Measurements from ENCODE around the gene RAD51B. TPM values are rescaled to one million over a fixed set of nuclear protein-coding genes. Genes with fewer than 3 reads are reported as not detected.

Gene RAD51B
- total and polyA plus RNA-seq, 9 of the 15 experiments (the other 6 are each of a cell fraction or from before 2014, with no cell fraction given) = 8.5 to 17.3 (median 11.3) TPM

DNA sequence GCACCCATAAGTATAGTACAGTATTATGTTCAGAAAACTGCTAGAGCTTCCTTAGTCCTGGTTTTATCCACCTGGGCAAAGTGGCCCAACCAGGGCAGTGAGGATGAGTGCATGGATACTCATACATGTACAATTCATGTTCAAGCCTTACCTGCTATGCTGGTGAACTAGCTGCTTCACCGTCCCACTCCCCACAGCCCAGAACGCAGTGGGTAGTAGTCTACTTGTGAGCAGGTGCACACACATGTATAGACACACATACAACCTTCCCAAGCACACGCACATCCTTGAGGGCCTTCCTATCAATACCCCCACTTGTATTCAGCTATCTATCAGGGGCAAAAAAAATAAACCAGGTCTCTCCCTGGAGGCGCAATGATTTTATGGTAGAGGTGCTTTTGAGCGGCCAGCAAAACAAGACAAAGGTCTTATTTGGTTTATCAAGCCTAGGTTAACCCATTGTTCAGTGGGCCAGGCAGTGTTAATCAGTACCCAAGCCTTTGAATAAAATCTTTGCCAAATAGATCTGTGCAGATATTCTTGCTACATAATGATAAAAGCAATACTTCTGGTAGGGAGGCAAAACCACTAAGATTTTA, 903.5 kb downstream of the RAD51B start:
- no peaks in the 10 kb centered on the region for H3K27me3 ChIP-seq (ENCODE audit: control insufficient read depth in 2 of 2, insufficient read depth in 2 of 2, low read length in 2 of 2)
- POLR2A ChIA-PET = interaction anchor here (0.6 to 0.9 kb wide), 2 partner anchors 70 to 119 kb away, joined by 3 read pairs; partner anchors contain the start of gene ZFP36L1
- H3K4me2 ChIP-seq (ENCODE audit: insufficient read depth, low read length) = no peak overlapping the region
- FAIRE-seq (no peak), DNase-seq (ENCODE audit: extremely low read depth in 1 of 4, low spot score in 3 of 4) (no peak), ATAC-seq (no peak)
- CTCF ChIA-PET (ENCODE audit: low intra/inter-chr PET ratio) = no interaction called here
- H3K27ac ChIP-seq (ENCODE audit: extremely low read depth, low read depth, low read length) = no peak overlapping the region
- TF ChIP-seq FOXP1 (CRISPR knock-in tag; IDR thresholded peaks at IDR 0.05) = no peak
- no peak for TF ChIP-seq ZNF584 (CRISPR knock-in tag; IDR thresholded peaks at IDR 0.05; ENCODE audit: low read depth)
- TF ChIP-seq FOXJ3 (CRISPR knock-in tag; IDR thresholded peaks at IDR 0.05) = no peak
- TF ChIP-seq CHD4 (IDR thresholded peaks at IDR 0.05; ENCODE audit: insufficient read depth, insufficient replicate concordance, low read depth, low read length, poor library complexity, severe bottlenecking) = no peak
- intact Hi-C loops (cut with micrococcal nuclease) (no loop called here), in situ Hi-C loops (cut with MboI) (loop anchor here (5.0 kb wide), 1 partner anchor 34 kb away; no protein-coding TSS in a partner anchor)
- WGBS (ENCODE audit: insufficient coverage, low coverage, missing lambda C conversion rate) = 77% methylated on average over 5 of the region's 5 CpGs
- H3K36me3 ChIP-seq (ENCODE audit: control insufficient read depth, insufficient read depth, low read length) = no peaks in the 10 kb centered on the region
- no peaks in the 10 kb centered on the region for H3K79me2 ChIP-seq (ENCODE audit: control insufficient read depth, insufficient read depth, low read length)
- peaks cover 2% of the 10 kb centered on the region; the same call in 1 of the 2 replicates for H3K9me3 ChIP-seq (replicated peaks; ENCODE audit: control insufficient read depth, insufficient read depth, low read depth, low read length)
- no peak overlapping the region for H3K4me3 ChIP-seq
- peaks cover 0 to 38% of the 10 kb centered on the region in 2 experiments; a peak in 2 of 5 replicates for H3K4me1 ChIP-seq (replicated peaks in 1 of 2; ENCODE audit: control insufficient read depth in 2 of 2, insufficient read depth in 2 of 2, low read length in 2 of 2)
- no peak overlapping the region for H3K9ac ChIP-seq (ENCODE audit: insufficient read depth in 1 of 2, low read depth in 2 of 2, low read length in 2 of 2)
- no peak overlapping the region for H2AFZ ChIP-seq (ENCODE audit: low read depth, low read length)
- no TSS peak for BruUV-seq (replicated peaks)
- no peaks in the 10 kb centered on the region for H4K20me1 ChIP-seq (replicated peaks; ENCODE audit: control insufficient read depth, insufficient read depth, low read length)
- no peaks in the 10 kb centered on the region for H3K9me1 ChIP-seq (ENCODE audit: control insufficient read depth, insufficient read depth, low read length)

- POLR2A ChIA-PET = interaction anchor here (0.7 to 0.9 kb wide), 2 partner anchors 69 to 71 kb away, joined by 3 read pairs; partner anchors contain the start of gene ZFP36L1
- intact Hi-C loops (cut with micrococcal nuclease) = no loop called here
- peaks cover 0 to 45% of the 10 kb centered on the region in 2 experiments; a peak in 2 of 5 replicates for H3K4me1 ChIP-seq (replicated peaks in 1 of 2; ENCODE audit: control insufficient read depth in 2 of 2, insufficient read depth in 2 of 2, low read length in 2 of 2)
- TF ChIP-seq ZNF311 (CRISPR knock-in tag; IDR thresholded peaks at IDR 0.05) = no peak
- TF ChIP-seq SNIP1 (IDR thresholded peaks at IDR 0.05; ENCODE audit: low read depth) = no peak
- no peak for TF ChIP-seq ASH1L (IDR thresholded peaks at IDR 0.05; ENCODE audit: borderline replicate concordance, low read depth, partially characterized antibody)
- TF ChIP-seq ZNF3 (CRISPR knock-in tag; IDR thresholded peaks at IDR 0.05) = no peak
- no peak for TF ChIP-seq BRF2 (IDR thresholded peaks at IDR 0.05; ENCODE audit: borderline replicate concordance, insufficient read depth, insufficient read length)
These were observed 904.3 kb downstream of the RAD51B start for GRCh38 chr14:68723808-68724268.

More at GRCh38 chr14:68723808-68724268, 904.3 kb downstream of the RAD51B start:
- WGBS (ENCODE audit: insufficient coverage, low coverage, missing lambda C conversion rate) = 23% methylated on average over 3 of the region's 3 CpGs
- Histone ChIP-seq H3K4me2 (ENCODE audit: insufficient read depth, low read length) (no peak overlapping the region), H4K20me1 (replicated peaks; ENCODE audit: control insufficient read depth, insufficient read depth, low read length) (no peaks in the 10 kb centered on the region), H3K9ac (ENCODE audit: insufficient read depth in 1 of 2, low read depth in 2 of 2, low read length in 2 of 2) (no peak overlapping the region), H3K79me2 (ENCODE audit: control insufficient read depth, insufficient read depth, low read length) (no peaks in the 10 kb centered on the region), H3K36me3 (ENCODE audit: control insufficient read depth, insufficient read depth, low read length) (no peaks in the 10 kb centered on the region), H2AFZ (ENCODE audit: low read depth, low read length) (no peak overlapping the region), H3K9me1 (ENCODE audit: control insufficient read depth, insufficient read depth, low read length) (no peaks in the 10 kb centered on the region), H3K9me3 (replicated peaks; ENCODE audit: control insufficient read depth, insufficient read depth, low read depth, low read length) (peaks cover 2% of the 10 kb centered on the region; the same call in 1 of the 2 replicates), H3K27me3 (ENCODE audit: control insufficient read depth in 2 of 2, insufficient read depth in 2 of 2, low read length in 2 of 2) (no peaks in the 10 kb centered on the region), H3K27ac (ENCODE audit: extremely low read depth, low read depth, low read length) (no peak overlapping the region), H3K4me3 (no peak overlapping the region)
- DNase-seq (ENCODE audit: extremely low read depth in 1 of 4, low spot score in 3 of 4) = no peak
- CTCF ChIA-PET (ENCODE audit: low intra/inter-chr PET ratio) = no interaction called here
- no peak for FAIRE-seq
- in situ Hi-C loops (cut with MboI) = loop anchor here (5.0 kb wide), 1 partner anchor 33 kb away; no protein-coding TSS in a partner anchor
- no peak for ATAC-seq
- no TSS peak for BruUV-seq (replicated peaks)

All from K562 (cell line).